ENCODE results near the gene NGF. TPM values are rescaled to one million over a fixed set of nuclear protein-coding genes. Genes with fewer than 3 reads are reported as not detected.
A peak's percentile ranks its signal among the peaks of the same experiment; 100 is the strongest.

Gene NGF
- total RNA-seq, 4 donors from 2014 or later: 4.5 TPM; not detected in 3

GRCh38 chr1:115314765-115315164, 23.3 kb downstream of the NGF start:
- H3K36me3 ChIP-seq: no peaks in the 10 kb centered on the region
- H3K4me1 ChIP-seq: no peaks in the 10 kb centered on the region
- no peaks in the 10 kb centered on the region for H3K9me3 ChIP-seq
- H3K4me3 ChIP-seq: no peak overlapping the region
- H3K27ac ChIP-seq: peak overlapping the region in 1 of 4 donors; percentile 50
- in situ Hi-C loops (cut with MboI; ENCODE audit: low pct_ligation_motif_present in 1 of 4, low pct_unique_long_range_greater_than_20kb in 1 of 4, low sequenced_read_pairs in 3 of 4) (no loop called here), intact Hi-C loops (cut with DNase I; ENCODE audit: low total_unique reads) (no loop called here)
- DNase-seq: no peak
- no peaks in the 10 kb centered on the region for H3K27me3 ChIP-seq
- WGBS, 2 donors (ENCODE audit: low coverage in 1 of 2): 50 to 64% methylated on average over 3 of the region's 3 CpGs
- TF ChIP-seq POLR2A (IDR thresholded peaks at IDR 0.05) (no peak), POLR2AphosphoS5 (IDR thresholded peaks at IDR 0.05) (no peak), CTCF (IDR thresholded peaks at IDR 0.05) (no peak), EP300 (IDR thresholded peaks at IDR 0.05; ENCODE audit: low read depth) (no peak)

GRCh38 chr1:115314092-115314491, 24.0 kb downstream of the NGF start:
- intact Hi-C loops (cut with DNase I; ENCODE audit: low total_unique reads) (no loop called here), in situ Hi-C loops (cut with MboI; ENCODE audit: low pct_ligation_motif_present in 1 of 4, low pct_unique_long_range_greater_than_20kb in 1 of 4, low sequenced_read_pairs in 3 of 4) (no loop called here)
- Histone ChIP-seq H3K27ac (peak overlapping the region in 1 of 4 donors; percentile 50), H3K27me3 (no peaks in the 10 kb centered on the region), H3K9me3 (no peaks in the 10 kb centered on the region), H3K36me3 (no peaks in the 10 kb centered on the region), H3K4me1 (no peaks in the 10 kb centered on the region), H3K4me3 (no peak overlapping the region)
- TF ChIP-seq EP300 (IDR thresholded peaks at IDR 0.05; ENCODE audit: low read depth) (no peak), CTCF (IDR thresholded peaks at IDR 0.05) (no peak), POLR2A (IDR thresholded peaks at IDR 0.05) (no peak), POLR2AphosphoS5 (IDR thresholded peaks at IDR 0.05) (no peak)
- DNase-seq: no peak
- 40 to 54% methylated on average over 2 to 4 of the region's 4 CpGs for WGBS, 2 donors (ENCODE audit: low coverage in 1 of 2)

- H3K4me1 ChIP-seq: no peaks in the 10 kb centered on the region
- in situ Hi-C loops (cut with MboI; ENCODE audit: low pct_ligation_motif_present in 1 of 4, low pct_unique_long_range_greater_than_20kb in 1 of 4, low sequenced_read_pairs in 3 of 4): no loop called here
- no peak for TF ChIP-seq POLR2A (IDR thresholded peaks at IDR 0.05)
- no peak for TF ChIP-seq CTCF (IDR thresholded peaks at IDR 0.05)
- no peak for TF ChIP-seq POLR2AphosphoS5 (IDR thresholded peaks at IDR 0.05)
- no peak for TF ChIP-seq EP300 (IDR thresholded peaks at IDR 0.05; ENCODE audit: low read depth)
- intact Hi-C loops (cut with DNase I; ENCODE audit: low total_unique reads): no loop called here
- 80 to 86% methylated on average over 1 of the region's 1 CpG for WGBS, 2 donors (ENCODE audit: low coverage in 1 of 2)
- no peak overlapping the region for H3K27ac ChIP-seq
- no peak for DNase-seq
- H3K9me3 ChIP-seq: no peaks in the 10 kb centered on the region
- H3K27me3 ChIP-seq: no peaks in the 10 kb centered on the region
- no peaks in the 10 kb centered on the region for H3K36me3 ChIP-seq
- H3K4me3 ChIP-seq: no peak overlapping the region
Measured at GRCh38 chr1:115313182-115313581, 24.9 kb downstream of the NGF start.

- intact Hi-C loops (cut with DNase I; ENCODE audit: low total_unique reads): no loop called here
- no peak overlapping the region for H3K27ac ChIP-seq
- no peaks in the 10 kb centered on the region for H3K36me3 ChIP-seq
- in situ Hi-C loops (cut with MboI; ENCODE audit: low pct_ligation_motif_present in 1 of 4, low pct_unique_long_range_greater_than_20kb in 1 of 4, low sequenced_read_pairs in 3 of 4): no loop called here
- no peaks in the 10 kb centered on the region for H3K4me1 ChIP-seq
- H3K4me3 ChIP-seq: no peak overlapping the region
- DNase-seq: no peak
- no peaks in the 10 kb centered on the region for H3K27me3 ChIP-seq
- no peaks in the 10 kb centered on the region for H3K9me3 ChIP-seq
- no peak for TF ChIP-seq EP300 (IDR thresholded peaks at IDR 0.05; ENCODE audit: low read depth)
- no peak for TF ChIP-seq CTCF (IDR thresholded peaks at IDR 0.05)
- no peak for TF ChIP-seq POLR2AphosphoS5 (IDR thresholded peaks at IDR 0.05)
- no peak for TF ChIP-seq POLR2A (IDR thresholded peaks at IDR 0.05)
Measured at GRCh38 chr1:115312742-115313141, 25.3 kb downstream of the NGF start.

Measured in transverse colon (tissue), 4 donors.